NCI-H345 treated with DMSO at 0.1 percent for 48 hours (cell line): ENCODE measurements around the gene CLPX.
"Not testable (repeated sequence)": the region's sequence is repeated elsewhere in the genome, so short reads cannot be mapped to it uniquely, and the experiment has no call there.

Experiments
- DNase-seq: peaks from one replicate; lab custom pipeline; 2025; ENCODE audit not compliant: unreplicated experiment; lab: John Stamatoyannopoulos, UW

Gene CLPX

GRCh38 chr15:65184868-65185717 is at the start of gene CLPX:
TSS of gene CLPX (minus strand) at chr15:65185342. CDS start at chr15:65185153, 189 bp downstream.
- DNase-seq = peak; percentile 63

DNA sequence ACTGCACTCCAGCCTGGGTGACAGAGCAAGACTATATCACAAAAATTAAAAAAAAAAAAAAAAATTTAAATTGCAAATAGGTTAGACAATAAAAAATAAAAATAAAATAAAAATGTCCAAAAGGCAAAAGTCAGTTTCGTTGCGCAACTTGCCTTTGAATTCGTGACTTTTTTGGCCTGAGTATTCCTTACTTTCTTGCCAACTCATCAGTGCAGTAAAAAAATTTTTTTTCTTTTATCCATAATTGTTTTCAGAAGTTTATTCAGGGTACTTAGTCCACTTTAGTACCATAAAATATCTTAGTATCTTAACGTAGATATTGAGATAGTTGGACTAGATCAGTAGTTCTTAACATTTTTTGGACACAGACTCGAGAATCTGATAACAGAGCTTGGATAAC is 48.6 kb upstream of the CLPX start:
- no peak for DNase-seq

DNA sequence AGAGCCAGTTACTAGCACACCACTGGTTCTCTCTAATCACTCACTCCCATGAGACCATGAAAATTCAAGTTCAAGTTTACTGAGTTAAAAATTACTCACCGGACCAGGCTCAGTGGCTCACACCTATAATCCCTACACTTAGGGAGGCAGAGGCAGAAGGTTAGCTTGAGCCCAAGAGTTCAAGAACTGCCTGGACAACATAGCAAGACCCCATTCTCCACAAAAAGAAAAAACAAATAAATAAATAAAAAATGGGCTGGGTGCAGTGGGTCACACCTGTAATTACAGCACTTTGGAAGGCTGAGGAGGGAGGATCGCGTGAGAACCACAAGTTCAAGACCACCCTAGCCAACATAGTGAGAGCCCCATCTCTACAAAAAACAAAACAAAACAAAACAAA is 47.4 kb upstream of the CLPX start:
- no peak for DNase-seq

GRCh38 chr15:65231306-65231705 is 46.2 kb upstream of the CLPX start:
- DNase-seq = no peak

DNA sequence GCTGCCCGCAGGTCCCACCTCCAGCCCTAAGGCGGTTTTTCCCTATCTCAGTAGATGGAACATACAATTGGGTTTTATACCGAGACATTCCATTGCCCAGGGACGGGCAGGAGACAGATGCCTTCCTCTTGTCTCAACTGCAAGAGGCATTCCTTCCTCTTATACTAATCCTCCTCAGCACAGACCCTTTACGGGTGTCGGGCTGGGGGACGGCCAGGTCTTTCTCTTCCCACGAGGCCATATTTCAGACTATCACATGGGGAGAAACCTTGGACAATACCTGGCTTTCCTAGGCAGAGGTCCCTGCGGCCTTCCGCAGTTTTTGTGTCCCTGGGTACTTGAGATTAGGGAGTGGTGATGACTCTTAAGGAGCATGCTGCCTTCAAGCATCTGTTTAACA is 41.8 kb upstream of the CLPX start:
- DNase-seq = not testable (repeated sequence)

- no peak for DNase-seq
Observed at GRCh38 chr15:65226221-65226620, 41.1 kb upstream of the CLPX start.

DNA sequence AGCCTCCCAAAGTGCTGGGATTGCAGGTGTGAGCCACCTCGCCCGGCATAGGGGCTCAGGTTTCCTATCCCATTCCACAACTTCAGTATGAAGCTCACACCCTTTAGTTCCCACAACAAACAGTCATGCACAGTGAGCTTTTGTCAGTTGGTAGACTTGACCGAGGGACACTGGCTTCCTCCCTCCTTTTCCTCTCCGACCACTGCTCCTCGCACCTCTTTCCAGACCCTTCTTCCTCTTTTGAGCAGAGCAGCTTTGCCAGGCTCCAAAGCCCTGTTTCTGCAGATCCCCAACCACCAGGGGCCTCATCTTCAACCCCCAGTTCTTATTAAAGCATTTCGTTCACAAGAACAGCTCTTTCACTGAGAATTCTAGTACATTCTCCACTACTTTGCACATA is 38.9 kb upstream of the CLPX start:
- no peak for DNase-seq

DNA sequence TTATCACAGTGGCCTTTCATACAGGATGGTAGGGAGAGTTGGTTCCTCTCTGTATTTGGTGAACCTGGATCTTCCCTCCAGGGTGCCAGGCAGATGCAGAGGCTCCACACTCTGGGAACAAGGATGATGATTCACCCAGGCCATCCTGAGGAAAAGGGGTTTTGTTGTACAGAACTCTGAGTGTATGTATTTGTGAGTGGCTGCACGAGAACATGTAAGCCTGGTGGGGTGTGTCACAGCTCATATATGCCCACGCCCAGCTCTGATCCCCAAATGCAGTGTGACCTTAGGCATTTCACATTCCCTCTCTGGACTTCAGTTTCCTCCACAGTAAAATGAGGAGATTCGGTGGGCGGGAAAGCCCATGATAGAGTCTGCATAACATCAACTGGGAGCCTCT is 37.7 kb upstream of the CLPX start:
- no peak for DNase-seq

DNA sequence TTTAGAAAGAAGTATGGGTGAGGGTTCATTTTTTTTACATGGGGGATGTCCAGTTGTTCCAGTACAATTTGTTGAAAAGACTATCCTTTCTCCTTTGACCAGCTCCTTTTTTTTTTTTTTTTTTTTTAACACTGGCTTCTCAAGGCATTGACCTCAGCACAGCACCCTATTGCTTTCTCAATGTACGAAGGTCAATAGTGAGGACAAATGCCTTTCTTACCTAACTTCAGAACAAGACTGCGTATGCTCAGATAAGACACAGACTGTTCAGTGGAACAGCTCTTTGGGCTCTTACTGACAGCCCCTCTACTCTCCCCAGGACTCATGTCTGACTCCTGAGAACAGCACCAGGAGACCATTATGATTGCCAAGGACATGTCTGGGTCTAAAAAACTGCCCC is 36.6 kb upstream of the CLPX start:
- DNase-seq = no peak

- no peak for DNase-seq
Observed at GRCh38 chr15:65219137-65219536, 34.0 kb upstream of the CLPX start.

DNA sequence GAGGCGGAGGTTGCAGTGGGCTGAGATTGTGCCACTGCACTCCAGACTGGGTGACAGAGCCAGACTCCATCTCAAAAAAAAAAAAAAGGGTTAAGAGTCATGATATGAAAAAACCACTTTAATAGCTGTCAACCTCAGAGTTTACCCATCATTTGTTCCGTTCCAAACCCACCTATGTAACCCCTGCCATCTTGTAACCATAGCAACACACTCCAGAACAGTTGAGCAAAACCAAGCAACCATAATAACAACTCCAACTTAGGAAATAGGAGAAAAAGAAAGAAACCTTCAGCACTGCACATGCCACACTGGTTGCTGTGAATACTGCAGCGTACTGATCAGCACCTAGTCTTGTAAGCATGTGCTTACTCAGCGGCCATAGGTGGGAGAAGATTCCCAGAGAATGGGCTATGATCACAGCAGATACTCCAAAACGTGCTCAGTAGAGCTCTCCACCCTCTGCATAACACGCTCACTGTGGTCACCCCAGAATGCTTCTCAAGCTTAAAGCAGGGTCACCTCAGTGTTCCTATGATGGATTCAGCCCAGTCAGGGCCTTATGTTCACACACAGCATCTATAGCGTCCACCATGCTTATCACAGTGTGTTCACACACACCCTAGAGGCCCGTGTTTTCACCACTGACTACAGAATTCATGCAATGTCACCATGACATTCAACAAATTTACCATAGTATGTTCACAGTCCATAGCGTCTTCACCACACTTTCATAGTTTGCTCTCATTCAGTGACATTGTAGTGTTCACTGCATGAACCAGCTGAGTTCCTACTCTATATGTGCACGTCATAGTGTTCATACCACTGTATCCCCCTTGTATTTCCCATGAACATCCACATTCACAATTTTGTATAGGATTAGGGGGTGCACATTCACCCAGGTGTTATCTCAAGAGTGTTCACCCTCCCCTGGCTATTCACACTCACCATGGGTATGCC is 32.7 kb upstream of the CLPX start:
- no peak for DNase-seq

- no peak for DNase-seq
Observed at GRCh38 chr15:65215496-65215895, 30.4 kb upstream of the CLPX start.

DNA sequence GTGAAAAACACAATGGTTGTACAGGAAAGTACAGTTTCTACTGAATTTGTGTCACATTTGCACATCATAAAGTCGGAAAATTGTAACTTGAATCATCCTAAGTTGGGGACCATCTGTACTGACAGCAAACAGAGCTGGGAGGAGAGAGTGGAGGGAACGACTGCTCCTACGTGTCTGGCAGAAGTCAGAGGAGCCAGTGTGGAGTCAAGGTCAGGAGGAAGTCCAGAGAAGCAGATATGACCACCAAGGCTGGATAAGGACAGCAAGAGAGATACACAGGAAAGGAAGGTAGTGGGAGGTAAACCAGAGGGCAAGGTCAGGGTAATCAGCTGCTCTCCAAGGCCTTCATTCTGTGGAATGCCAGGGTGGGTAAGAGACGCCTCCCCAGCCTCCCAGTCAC is 28.9 kb upstream of the CLPX start:
- DNase-seq = no peak

GRCh38 chr15:65213241-65213640 is 28.1 kb upstream of the CLPX start:
- no peak for DNase-seq

GRCh38 chr15:65212097-65212496 is 27.0 kb upstream of the CLPX start:
- DNase-seq = no peak

- no peak for DNase-seq
Observed at GRCh38 chr15:65211482-65211982, 26.4 kb upstream of the CLPX start.

- DNase-seq = no peak
Observed at GRCh38 chr15:65210770-65211481, 25.8 kb upstream of the CLPX start, which contains the start of gene CILP. TSS of gene CILP (minus strand) at chr15:65211473. CDS start at chr15:65209755, 1,718 bp downstream.

- no peak for DNase-seq
Observed at GRCh38 chr15:65209701-65210643, 24.8 kb upstream of the CLPX start.

GRCh38 chr15:65208647-65209046 is 23.5 kb upstream of the CLPX start:
- no peak for DNase-seq

- DNase-seq = no peak
Observed at GRCh38 chr15:65207280-65207840, 22.2 kb upstream of the CLPX start.
